GM12872 (cell line): Measurements from ENCODE around the gene SLF2.

ENCODE experiments used
- CTCF ChIP-seq: IDR thresholded peaks from 3 replicates; pipeline ENCODE4 v1.5.1; 2011; ENCODE audit warnings: low read depth, mild to moderate bottlenecking, low read length, moderate library complexity; ENCODE audit not compliant: insufficient read depth

The SLF2 gene

GRCh38 chr10:100986623-100986951 lies 73.8 kb downstream of the SLF2 start:
- TF ChIP-seq CTCF, result no peak

GRCh38 chr10:100986952-100987684 lies 74.4 kb downstream of the SLF2 start, which contains the start of the genes MRPL43 and TWNK:
Gene MRPL43, minus strand, starts transcription at chr10:100987497. Its CDS starts 54 bp downstream, at chr10:100987443.
Gene TWNK, plus strand, starts transcription at chr10:100987543. Its CDS starts 668 bp downstream, at chr10:100988211.
- no peak for TF ChIP-seq CTCF

GRCh38 chr10:100987685-100988049 lies 74.9 kb downstream of the SLF2 start:
- TF ChIP-seq CTCF, result no peak

- no peak for TF ChIP-seq CTCF
These were observed 75.4 kb downstream of the SLF2 start for GRCh38 chr10:100988166-100988565.

- TF ChIP-seq CTCF, result no peak
These were observed 76.3 kb downstream of the SLF2 start for GRCh38 chr10:100989088-100989487.

GRCh38 chr10:100993986-100994708 lies 81.4 kb downstream of the SLF2 start:
- 0 out of 3 replicates have a peak, but pooled peaks have one; percentile 26 for TF ChIP-seq CTCF

GRCh38 chr10:100995181-100995580 lies 82.4 kb downstream of the SLF2 start:
- no peak for TF ChIP-seq CTCF
